GM12878 (cell line): ENCODE measurements around the gene SGSM2. TPM values are rescaled to one million over a fixed set of nuclear protein-coding genes. Genes with fewer than 3 reads are reported as not detected.
A peak's percentile ranks its signal among the peaks of the same experiment; 100 is the strongest.

Experiments used
- ATAC-seq: fragments of 200-7000 bp; cut with Tn5 transposase; 3 replicates; pipeline ENCODE4 v1.9.1; 2020; ENCODE audit warnings: mild to moderate bottlenecking, moderate library complexity
- BruUV-seq: library from RNA; stranded (reverse); fragments of 400-500 nt; replicated peaks from 2 replicates; lab custom pipeline; 2021; lab: Mats Ljungman, UMichigan
- CTCF ChIA-PET: fragments of 300-600 bp; sonication (Branson Sonifier 250); formaldehyde crosslinking; extraction: SDS; loops from one replicate; lab custom pipeline; 2021; ENCODE audit warnings: inconsistent platforms; lab: Yijun Ruan, JAX
- POLR2A ChIA-PET: fragments of 350-600 bp; formaldehyde crosslinking; extraction: SDS; loops from one replicate; lab custom pipeline; 2021; ENCODE audit warnings: inconsistent platforms; lab: Charles Lee
- RAD21 ChIA-PET: fragments of 300-600 bp; sonication (Branson Sonifier 250); formaldehyde crosslinking; loops from one replicate; lab custom pipeline; 2023; ENCODE audit warnings: antibody characterized with exemption; ENCODE audit not compliant: unreplicated experiment; lab: Charles Lee
- SMC1A ChIA-PET: fragments of 300-600 bp; sonication (Branson Sonifier 250); formaldehyde crosslinking; loops from one replicate; lab custom pipeline; 2023; ENCODE audit not compliant: unreplicated experiment, uncharacterized antibody; lab: Charles Lee
- DNase-seq: peaks from one replicate; pipeline ENCODE4 v3.0.0-alpha.2; 2011; ENCODE audit warnings: low read depth, low spot score
- FAIRE-seq: peaks from 3 replicates; lab custom pipeline; 2011; peaks lifted over from hg19 to GRCh38; lab: Jason Lieb, UNC
- H2AFZ ChIP-seq: 2 replicates; pipeline ENCODE4 v1.6.0; 2011; ENCODE audit warnings: low read depth, low read length, control low read depth; ENCODE audit not compliant: control insufficient read depth
- H3K27ac ChIP-seq: 2 replicates; pipeline ENCODE4 v1.5.1; 2011; ENCODE audit warnings: control low read depth; ENCODE audit not compliant: control insufficient read depth, insufficient read depth
- H3K27me3 ChIP-seq, 2 experiments: replicated peaks in 1 of 2; 2 replicates each; pipeline versions ENCODE4 v1.6.0 to v1.6.1; 2011; ENCODE audit warnings: low read length in 1 of 2; ENCODE audit not compliant: control insufficient read depth in 2 of 2, insufficient read depth in 2 of 2
- H3K36me3 ChIP-seq, 2 experiments: 2 replicates each; pipeline ENCODE4 v1.5.1; 2011; ENCODE audit warnings: low read length in 1 of 2; ENCODE audit not compliant: control insufficient read depth in 2 of 2, insufficient read depth in 2 of 2
- H3K4me1 ChIP-seq: 2 replicates; pipeline ENCODE4 v1.6.1; 2011; ENCODE audit warnings: mild to moderate bottlenecking, low read length, moderate library complexity, mixed read lengths; ENCODE audit not compliant: control insufficient read depth, insufficient read depth
- H3K4me2 ChIP-seq: 2 replicates; pipeline ENCODE4 v1.6.0; 2011; ENCODE audit warnings: control low read depth; ENCODE audit not compliant: control insufficient read depth, insufficient read depth
- H3K4me3 ChIP-seq: fragments of 200-600 bp; sonication (generic); 2 replicates; pipeline ENCODE4 v1.5.1; 2016
- H3K79me2 ChIP-seq: 2 replicates; pipeline ENCODE4 v1.6.0; 2011; ENCODE audit warnings: low read length; ENCODE audit not compliant: control insufficient read depth, insufficient read depth
- H3K9ac ChIP-seq: 2 replicates; pipeline ENCODE4 v1.8.0; 2011; ENCODE audit warnings: low read length, control low read depth, mixed read lengths; ENCODE audit not compliant: control insufficient read depth, insufficient read depth
- H3K9me3 ChIP-seq: replicated peaks from 3 replicates; pipeline ENCODE4 v1.5.1; 2011; ENCODE audit warnings: mild to moderate bottlenecking, low read length; ENCODE audit not compliant: control insufficient read depth, insufficient read depth
- H4K20me1 ChIP-seq: 2 replicates; pipeline ENCODE4 v1.6.0; 2011; ENCODE audit not compliant: control insufficient read depth, insufficient read depth
- BACH1 ChIP-seq: fragments of 450-650 bp; IDR thresholded peaks from 2 replicates; pipeline ENCODE4 v1.6.1; 2017; ENCODE audit warnings: mild to moderate bottlenecking, borderline replicate concordance
- CEBPZ ChIP-seq: fragments of 150-350 bp; IDR thresholded peaks from 2 replicates; pipeline ENCODE4 v1.6.1; 2016; ENCODE audit warnings: low read depth, low read length
- CHD4 ChIP-seq: fragments of 200-600 bp; sonication (generic); IDR thresholded peaks from 2 replicates; pipeline ENCODE4 v1.6.1; 2016; ENCODE audit warnings: mild to moderate bottlenecking
- HDAC2 ChIP-seq: fragments of 200-600 bp; sonication (generic); IDR thresholded peaks from 2 replicates; pipeline ENCODE4 v1.6.1; 2017
- HDAC6 ChIP-seq: fragments of 200-600 bp; sonication (generic); IDR thresholded peaks from one replicate; pipeline ENCODE4 v1.8.0; 2017; ENCODE audit warnings: antibody characterized with exemption; ENCODE audit not compliant: unreplicated experiment
- MYC ChIP-seq: IDR thresholded peaks from 2 replicates; pipeline ENCODE4 v1.6.1; 2011; ENCODE audit warnings: mild to moderate bottlenecking, low read length, moderate library complexity, inconsistent platforms; ENCODE audit not compliant: insufficient read depth, insufficient replicate concordance, insufficient read length, severe bottlenecking
- RB1 ChIP-seq: fragments of 450-650 bp; formaldehyde crosslinking; IDR thresholded peaks from 2 replicates; pipeline ENCODE4 v1.6.1; 2017; ENCODE audit warnings: mild to moderate bottlenecking, borderline replicate concordance
- RUNX3 ChIP-seq: IDR thresholded peaks from 2 replicates; pipeline ENCODE4 v1.6.1; 2012; ENCODE audit warnings: low read length, inconsistent platforms
- SREBF2 ChIP-seq: IDR thresholded peaks from 2 replicates; pipeline ENCODE4 v1.6.1; 2012; ENCODE audit warnings: mild to moderate bottlenecking, low read length
- ZNF207 ChIP-seq: fragments of 450-650 bp; IDR thresholded peaks from 2 replicates; pipeline ENCODE4 v1.6.1; 2014; ENCODE audit warnings: antibody characterized with exemption, mild to moderate bottlenecking, borderline replicate concordance
- WGBS: methylation state at CpG from one replicate; pipeline ENCODE4 v1.1.6; 2016; ENCODE audit warnings: low lambda C conversion rate; ENCODE audit not compliant: insufficient replicate concordance, insufficient coverage; ENCODE audit errors: missing lambda C conversion rate; 5-methylcytosine and 5-hydroxymethylcytosine counted together
- in situ Hi-C: fragments of 300-500 bp; cut with MboI; formaldehyde crosslinking; loops from 9 replicates; pipeline ENCODE4 v1.14.3; 2018; ENCODE audit warnings: mixed read lengths
- intact Hi-C: fragments of 100-400 bp; cut with micrococcal nuclease; formaldehyde crosslinking; loops from one replicate; pipeline ENCODE4 v1.14.2; 2022; ENCODE audit not compliant: unreplicated experiment
- polyA plus RNA-seq, 11 experiments: library from polyadenylated mRNA; depleted of rRNA in 4 of 11; unstranded in 6 of 11; stranded (reverse) in 5 of 11; fragments of >200 nt; fragmentation: Nextera tagmentation in 4 of 11; fragmentation: Illumina TruSeq in 1 of 11; extraction: Ambion mirVana in 4 of 11; extraction: Trizol in 1 of 11; gene quantifications; 1 replicate in 1 of 11; 2 replicates in 10 of 11; pipeline versions ENCODE4 v1.2.1 to v1.2.3, GENCODE V29; 2011 to 2016; ENCODE audit warnings: inconsistent platforms in 2 of 11, missing spikeins in 2 of 11, low read depth in 1 of 11
- total RNA-seq, 4 experiments: library from RNA; depleted of rRNA in 3 of 4; stranded (reverse); fragments of >200 nt in 3 of 4; fragmentation: Illumina TruSeq in 1 of 4; extraction: Trizol in 1 of 4; gene quantifications; 2 replicates each; pipeline versions ENCODE4 v1.2.1 to v1.2.3, GENCODE V29; 2013 to 2021
- TF ChIP-seq, protein P1 (sequence below): fragments of 450-650 bp; IDR thresholded peaks from 2 replicates; pipeline ENCODE4 v1.6.1; 2017; ENCODE audit warnings: mild to moderate bottlenecking, low read depth, inconsistent platforms; ENCODE audit not compliant: poor library complexity, severe bottlenecking
- TF ChIP-seq, protein P2 (sequence below): fragments of 450-650 bp; IDR thresholded peaks from 2 replicates; pipeline ENCODE4 v1.6.1; 2017; ENCODE audit warnings: mild to moderate bottlenecking, moderate library complexity

SGSM2 gene
- total and polyA plus RNA-seq, 10 of the 15 experiments (the other 5 are each of a cell fraction or from before 2014, with no cell fraction given) = 0.50 to 50.9 (median 18.5) TPM

DNA sequence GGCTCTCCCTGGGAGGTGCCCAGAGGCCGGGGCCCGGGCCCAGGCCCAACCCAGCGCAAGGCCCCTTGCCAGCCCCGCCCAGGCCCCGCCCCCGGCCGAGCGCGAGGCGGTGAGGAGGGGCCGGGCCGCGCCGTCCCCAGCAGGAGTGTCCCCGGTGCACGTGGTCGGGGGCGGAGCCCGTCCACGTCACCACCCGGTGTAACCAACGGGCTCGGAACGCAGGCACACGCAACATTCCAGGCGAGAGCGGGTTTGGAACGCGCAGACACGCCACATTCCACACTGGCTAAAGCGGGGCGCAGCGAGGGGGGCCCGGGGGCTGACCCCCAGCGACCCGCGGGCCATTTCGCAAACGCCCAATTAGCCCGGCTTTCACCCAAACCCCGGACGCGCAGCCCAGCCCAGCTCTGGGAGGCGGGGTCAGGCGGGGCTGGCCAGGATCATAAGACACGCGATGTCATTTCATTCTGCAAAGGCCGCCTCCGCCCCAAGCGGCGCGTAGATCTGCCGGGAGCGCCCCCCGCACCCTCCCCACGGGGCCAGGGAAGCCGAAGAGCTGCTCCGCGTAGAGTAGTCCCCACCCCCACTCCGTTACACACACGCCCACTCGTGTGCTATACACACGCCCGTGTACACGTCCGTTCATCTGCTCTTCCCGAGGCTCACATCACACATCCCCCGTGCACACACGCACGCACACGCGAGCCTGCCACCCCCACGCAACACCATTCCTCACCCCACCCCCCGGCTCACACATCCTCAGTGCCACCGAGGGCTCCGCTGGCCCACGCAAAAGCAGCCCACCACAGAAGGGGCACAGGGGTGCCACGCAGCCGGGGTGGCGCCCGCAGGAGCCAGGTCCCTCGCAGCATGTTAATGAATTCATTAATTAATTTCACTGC is 62.5 kb downstream of the SGSM2 start:
- no peaks in the 10 kb centered on the region for H4K20me1 ChIP-seq
- peak overlapping the region; percentile 88 for H2AFZ ChIP-seq
- in situ Hi-C loops (loop anchor here (25.0 kb wide), 1 partner anchor 612 kb away; no protein-coding TSS in a partner anchor), intact Hi-C loops (loop anchor here (10.0 kb wide), 1 partner anchor 195 kb away; the partner anchor contains the start of gene PAFAH1B1)
- POLR2A ChIA-PET = interaction anchor here (0.5 to 1.2 kb wide), 5 partner anchors 16 to 683 kb away, joined by 3 to 6 read pairs (median 3); no protein-coding TSS in a partner anchor
- peak overlapping the region; percentile 99 for H3K4me2 ChIP-seq
- H3K36me3 ChIP-seq = no peaks in the 10 kb centered on the region; a peak in 1 of 4 replicates
- no peaks in the 10 kb centered on the region for H3K27me3 ChIP-seq
- peak; percentile 91 for FAIRE-seq
- SMC1A ChIA-PET = interaction anchor here (1.0 to 1.9 kb wide), 3 partner anchors 16 to 35 kb away, joined by 3 to 8 read pairs (median 3); no protein-coding TSS in a partner anchor
- ATAC-seq = peak; percentile 74
- under 1% methylated on average over 79 of the region's 82 CpGs for WGBS
- H3K4me3 ChIP-seq = peak overlapping the region; percentile 98
- no TSS peak for BruUV-seq
- H3K4me1 ChIP-seq = peaks cover 21% of the 10 kb centered on the region
- CTCF ChIA-PET = interaction anchor here (9.8 kb wide), 1 partner anchor 18 kb away, joined by 105 read pairs; no protein-coding TSS in a partner anchor
- RAD21 ChIA-PET = interaction anchor here (0.6 to 6.7 kb wide), 3 partner anchors 16 to 63 kb away, joined by 4 to 54 read pairs (median 6); partner anchors contain the start of genes SGSM2 and TSR1
- H3K9ac ChIP-seq = peak overlapping the region; percentile 76
- no peaks in the 10 kb centered on the region for H3K9me3 ChIP-seq
- peak; percentile 60 for DNase-seq
- H3K27ac ChIP-seq = peak overlapping the region; percentile 95
- H3K79me2 ChIP-seq = peaks cover 20% of the 10 kb centered on the region
- TF ChIP-seq HDAC6 = peak; percentile 17
- TF ChIP-seq MYC = peak; percentile 14
- no peak for TF ChIP-seq CEBPZ
- TF ChIP-seq SREBF2 = no peak
- peak; percentile 72 for TF ChIP-seq BACH1
- TF ChIP-seq, protein P1, sequence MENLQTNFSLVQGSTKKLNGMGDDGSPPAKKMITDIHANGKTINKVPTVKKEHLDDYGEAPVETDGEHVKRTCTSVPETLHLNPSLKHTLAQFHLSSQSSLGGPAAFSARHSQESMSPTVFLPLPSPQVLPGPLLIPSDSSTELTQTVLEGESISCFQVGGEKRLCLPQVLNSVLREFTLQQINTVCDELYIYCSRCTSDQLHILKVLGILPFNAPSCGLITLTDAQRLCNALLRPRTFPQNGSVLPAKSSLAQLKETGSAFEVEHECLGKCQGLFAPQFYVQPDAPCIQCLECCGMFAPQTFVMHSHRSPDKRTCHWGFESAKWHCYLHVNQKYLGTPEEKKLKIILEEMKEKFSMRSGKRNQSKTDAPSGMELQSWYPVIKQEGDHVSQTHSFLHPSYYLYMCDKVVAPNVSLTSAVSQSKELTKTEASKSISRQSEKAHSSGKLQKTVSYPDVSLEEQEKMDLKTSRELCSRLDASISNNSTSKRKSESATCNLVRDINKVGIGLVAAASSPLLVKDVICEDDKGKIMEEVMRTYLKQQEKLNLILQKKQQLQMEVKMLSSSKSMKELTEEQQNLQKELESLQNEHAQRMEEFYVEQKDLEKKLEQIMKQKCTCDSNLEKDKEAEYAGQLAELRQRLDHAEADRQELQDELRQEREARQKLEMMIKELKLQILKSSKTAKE = no peak
- TF ChIP-seq HDAC2 = no peak
- TF ChIP-seq CHD4 = no peak
- 0 out of 2 replicates have a peak, but pooled peaks have one; percentile 20 for TF ChIP-seq RB1
- TF ChIP-seq, protein P2, sequence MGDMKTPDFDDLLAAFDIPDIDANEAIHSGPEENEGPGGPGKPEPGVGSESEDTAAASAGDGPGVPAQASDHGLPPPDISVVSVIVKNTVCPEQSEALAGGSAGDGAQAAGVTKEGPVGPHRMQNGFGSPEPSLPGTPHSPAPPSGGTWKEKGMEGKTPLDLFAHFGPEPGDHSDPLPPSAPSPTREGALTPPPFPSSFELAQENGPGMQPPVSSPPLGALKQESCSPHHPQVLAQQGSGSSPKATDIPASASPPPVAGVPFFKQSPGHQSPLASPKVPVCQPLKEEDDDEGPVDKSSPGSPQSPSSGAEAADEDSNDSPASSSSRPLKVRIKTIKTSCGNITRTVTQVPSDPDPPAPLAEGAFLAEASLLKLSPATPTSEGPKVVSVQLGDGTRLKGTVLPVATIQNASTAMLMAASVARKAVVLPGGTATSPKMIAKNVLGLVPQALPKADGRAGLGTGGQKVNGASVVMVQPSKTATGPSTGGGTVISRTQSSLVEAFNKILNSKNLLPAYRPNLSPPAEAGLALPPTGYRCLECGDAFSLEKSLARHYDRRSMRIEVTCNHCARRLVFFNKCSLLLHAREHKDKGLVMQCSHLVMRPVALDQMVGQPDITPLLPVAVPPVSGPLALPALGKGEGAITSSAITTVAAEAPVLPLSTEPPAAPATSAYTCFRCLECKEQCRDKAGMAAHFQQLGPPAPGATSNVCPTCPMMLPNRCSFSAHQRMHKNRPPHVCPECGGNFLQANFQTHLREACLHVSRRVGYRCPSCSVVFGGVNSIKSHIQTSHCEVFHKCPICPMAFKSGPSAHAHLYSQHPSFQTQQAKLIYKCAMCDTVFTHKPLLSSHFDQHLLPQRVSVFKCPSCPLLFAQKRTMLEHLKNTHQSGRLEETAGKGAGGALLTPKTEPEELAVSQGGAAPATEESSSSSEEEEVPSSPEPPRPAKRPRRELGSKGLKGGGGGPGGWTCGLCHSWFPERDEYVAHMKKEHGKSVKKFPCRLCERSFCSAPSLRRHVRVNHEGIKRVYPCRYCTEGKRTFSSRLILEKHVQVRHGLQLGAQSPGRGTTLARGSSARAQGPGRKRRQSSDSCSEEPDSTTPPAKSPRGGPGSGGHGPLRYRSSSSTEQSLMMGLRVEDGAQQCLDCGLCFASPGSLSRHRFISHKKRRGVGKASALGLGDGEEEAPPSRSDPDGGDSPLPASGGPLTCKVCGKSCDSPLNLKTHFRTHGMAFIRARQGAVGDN = peak; percentile 64; the same call in 1 of the 2 replicates
- 0 out of 2 replicates have a peak, but pooled peaks have one; percentile 14 for TF ChIP-seq RUNX3
- peak; percentile 80 for TF ChIP-seq ZNF207
